GM10266 (cell line): ENCODE measurements around the gene MCOLN1.

Experiments
- DNase-seq: peaks from one replicate; pipeline ENCODE4 v3.0.0; 2012; ENCODE audit errors: extremely low spot score
- TF ChIP-seq, protein P1 (sequence below): IDR thresholded peaks from 2 replicates; pipeline ENCODE4 v1.5.1; 2012; ENCODE audit warnings: mild to moderate bottlenecking, low read depth; ENCODE audit not compliant: control insufficient read depth, insufficient read depth; ENCODE audit errors: missing control alignments

MCOLN1 gene

DNA sequence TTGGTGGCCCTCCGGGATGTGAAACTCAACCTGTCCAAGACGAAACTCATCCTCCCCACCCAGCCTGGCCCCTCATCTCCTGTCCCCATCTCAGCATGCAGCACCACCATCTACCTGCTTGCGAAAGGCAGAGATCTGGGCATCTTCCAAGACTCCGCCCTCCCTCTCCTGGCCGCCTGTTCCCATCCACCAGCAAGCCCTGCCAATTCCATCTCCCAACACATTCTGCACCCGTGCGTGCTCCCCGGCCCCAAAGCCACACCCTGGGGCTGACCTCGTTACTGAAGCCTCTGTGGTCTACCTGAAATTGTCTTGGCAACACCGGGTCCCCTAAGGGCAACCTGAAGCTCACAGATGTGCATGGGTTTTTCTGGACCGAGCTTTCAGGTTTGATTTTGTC, 60.0 kb downstream of the MCOLN1 start:
- no peak for DNase-seq
- TF ChIP-seq, protein P1, sequence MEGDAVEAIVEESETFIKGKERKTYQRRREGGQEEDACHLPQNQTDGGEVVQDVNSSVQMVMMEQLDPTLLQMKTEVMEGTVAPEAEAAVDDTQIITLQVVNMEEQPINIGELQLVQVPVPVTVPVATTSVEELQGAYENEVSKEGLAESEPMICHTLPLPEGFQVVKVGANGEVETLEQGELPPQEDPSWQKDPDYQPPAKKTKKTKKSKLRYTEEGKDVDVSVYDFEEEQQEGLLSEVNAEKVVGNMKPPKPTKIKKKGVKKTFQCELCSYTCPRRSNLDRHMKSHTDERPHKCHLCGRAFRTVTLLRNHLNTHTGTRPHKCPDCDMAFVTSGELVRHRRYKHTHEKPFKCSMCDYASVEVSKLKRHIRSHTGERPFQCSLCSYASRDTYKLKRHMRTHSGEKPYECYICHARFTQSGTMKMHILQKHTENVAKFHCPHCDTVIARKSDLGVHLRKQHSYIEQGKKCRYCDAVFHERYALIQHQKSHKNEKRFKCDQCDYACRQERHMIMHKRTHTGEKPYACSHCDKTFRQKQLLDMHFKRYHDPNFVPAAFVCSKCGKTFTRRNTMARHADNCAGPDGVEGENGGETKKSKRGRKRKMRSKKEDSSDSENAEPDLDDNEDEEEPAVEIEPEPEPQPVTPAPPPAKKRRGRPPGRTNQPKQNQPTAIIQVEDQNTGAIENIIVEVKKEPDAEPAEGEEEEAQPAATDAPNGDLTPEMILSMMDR, result no peak
